Neural cell (in vitro differentiated cells): ENCODE results near the gene GMDS. TPM values are rescaled to one million over a fixed set of nuclear protein-coding genes. Genes with fewer than 3 reads are reported as not detected.

Source experiments
- H2AFZ ChIP-seq: fragments of 200-600, 300-800 bp; sonication (generic), shearing (Covaris generic); 2 replicates; pipeline ENCODE4 v1.6.0; 2014; ENCODE audit warnings: low read depth, mild to moderate bottlenecking, antibody characterized with exemption, low read length, moderate library complexity
- H3F3A ChIP-seq: fragments of 200-600 bp; shearing (Covaris generic); 2 replicates; pipeline ENCODE4 v1.6.1; 2016; ENCODE audit warnings: mild to moderate bottlenecking, moderate library complexity, mixed read lengths, antibody characterized with exemption, low read length; ENCODE audit not compliant: insufficient read depth, poor library complexity, severe bottlenecking
- H3K27ac ChIP-seq: fragments of 200-600, 300-800 bp; sonication (generic), shearing (Covaris generic); 2 replicates; pipeline ENCODE4 v1.5.1; 2014; ENCODE audit warnings: mild to moderate bottlenecking, low read length, moderate library complexity
- H3K27me3 ChIP-seq: fragments of 300-800, 200-600 bp; sonication (generic), shearing (Covaris generic); 2 replicates; pipeline ENCODE4 v1.6.0; 2014; ENCODE audit warnings: mild to moderate bottlenecking, low read depth, low read length, moderate library complexity; ENCODE audit not compliant: insufficient read depth
- H3K36me3 ChIP-seq: fragments of 300-800, 200-600 bp; sonication (generic), shearing (Covaris generic); 2 replicates; pipeline ENCODE4 v1.5.1; 2014; ENCODE audit warnings: mild to moderate bottlenecking, antibody characterized with exemption, low read length, moderate library complexity; ENCODE audit not compliant: insufficient read depth
- H3K4me2 ChIP-seq: fragments of 300-800, 200-600 bp; sonication (generic), shearing (Covaris generic); 2 replicates; pipeline ENCODE4 v1.6.0; 2014; ENCODE audit warnings: mild to moderate bottlenecking, low read length
- H3K4me3 ChIP-seq: fragments of 300-800, 200-600 bp; sonication (generic), shearing (Covaris generic); 2 replicates; pipeline ENCODE4 v1.5.1; 2014; ENCODE audit warnings: mild to moderate bottlenecking, low read length, moderate library complexity
- H3K79me2 ChIP-seq: fragments of 200-600 bp; shearing (Covaris generic); replicated peaks from 2 replicates; pipeline ENCODE4 v1.6.0; 2014; ENCODE audit warnings: mild to moderate bottlenecking, low read length, moderate library complexity; ENCODE audit not compliant: insufficient read depth
- H3K9ac ChIP-seq: fragments of 300-800, 200-600 bp; sonication (generic), shearing (Covaris generic); 2 replicates; pipeline ENCODE4 v1.6.1; 2016; ENCODE audit warnings: mild to moderate bottlenecking, low read length, mixed read lengths
- H3K9me2 ChIP-seq: fragments of 200-600 bp; shearing (Covaris generic); 2 replicates; pipeline ENCODE4 v1.6.1; 2016; ENCODE audit warnings: mild to moderate bottlenecking, low read length, mixed read lengths; ENCODE audit not compliant: insufficient read depth
- H3K9me3 ChIP-seq: fragments of 200-600, 300-800 bp; sonication (generic), shearing (Covaris generic); 2 replicates; pipeline ENCODE4 v1.6.1; 2016; ENCODE audit warnings: mild to moderate bottlenecking, mixed run types, low read length, moderate library complexity, mixed read lengths
- H4K20me1 ChIP-seq: fragments of 200-600 bp; shearing (Covaris generic); 2 replicates; pipeline ENCODE4 v1.6.1; 2016; ENCODE audit warnings: mild to moderate bottlenecking, mixed run types; ENCODE audit not compliant: insufficient read depth
- CTCF ChIP-seq: fragments of 450-650 bp; IDR thresholded peaks from 2 replicates; pipeline ENCODE4 v1.5.1; 2014; ENCODE audit warnings: antibody characterized with exemption, mild to moderate bottlenecking, moderate library complexity; ENCODE audit not compliant: poor library complexity, severe bottlenecking
- EP300 ChIP-seq: fragments of 450-650 bp; conservative IDR thresholded peaks from 2 replicates; pipeline ENCODE4 v1.6.1; 2014; ENCODE audit warnings: antibody characterized with exemption, mild to moderate bottlenecking, moderate library complexity; ENCODE audit not compliant: poor library complexity, severe bottlenecking
- EZH2 ChIP-seq: fragments of 200-600, 300-800 bp; shearing (Covaris generic), sonication (generic); IDR thresholded peaks from 2 replicates; pipeline ENCODE4 v1.6.1; 2014; ENCODE audit warnings: antibody characterized with exemption, low read length, borderline replicate concordance, mild to moderate bottlenecking; ENCODE audit not compliant: insufficient read depth, poor library complexity, severe bottlenecking
- MXI1 ChIP-seq: fragments of 450-650 bp; conservative IDR thresholded peaks from 2 replicates; pipeline ENCODE4 v1.6.1; 2014; ENCODE audit warnings: antibody characterized with exemption, mild to moderate bottlenecking; ENCODE audit not compliant: poor library complexity, severe bottlenecking
- POLR2AphosphoS5 ChIP-seq: IDR thresholded peaks from 2 replicates; pipeline ENCODE4 v1.6.1; 2012
- RAD21 ChIP-seq: fragments of 450-650 bp; conservative IDR thresholded peaks from 2 replicates; pipeline ENCODE4 v1.6.1; 2014; ENCODE audit warnings: antibody characterized with exemption, mild to moderate bottlenecking, moderate library complexity
- REST ChIP-seq: IDR thresholded peaks from 2 replicates; pipeline ENCODE4 v1.6.1; 2012; ENCODE audit warnings: borderline replicate concordance
- SMC3 ChIP-seq: fragments of 450-650 bp; conservative IDR thresholded peaks from 2 replicates; pipeline ENCODE4 v1.6.1; 2014; ENCODE audit warnings: antibody characterized with exemption, mild to moderate bottlenecking, moderate library complexity; ENCODE audit not compliant: poor library complexity
- TAF1 ChIP-seq: IDR thresholded peaks from 2 replicates; pipeline ENCODE4 v1.6.1; 2012; ENCODE audit warnings: low read depth
- polyA plus RNA-seq: library from polyadenylated mRNA; depleted of rRNA; stranded (reverse); fragments of >200 nt; gene quantifications from 2 replicates; pipeline ENCODE4 v1.2.3, GENCODE V29; 2014

The GMDS gene
- polyA plus RNA-seq, 1 donor from 2014 or later: 11.4 TPM

- Histone ChIP-seq H3K4me3 (no peak overlapping the region), H3K4me2 (no peak overlapping the region), H3F3A (no peaks in the 10 kb centered on the region), H3K79me2 (no peaks in the 10 kb centered on the region), H3K36me3 (no peaks in the 10 kb centered on the region), H3K27me3 (peaks cover 100% of the 10 kb centered on the region), H4K20me1 (no peaks in the 10 kb centered on the region), H3K9me3 (no peaks in the 10 kb centered on the region), H3K27ac (no peak overlapping the region), H2AFZ (no peak overlapping the region), H3K9me2 (no peaks in the 10 kb centered on the region), H3K9ac (no peak overlapping the region)
- TF ChIP-seq SMC3: no peak
- no peak for TF ChIP-seq MXI1
- TF ChIP-seq EZH2: no peak
- TF ChIP-seq CTCF: no peak
- TF ChIP-seq RAD21: no peak
- no peak for TF ChIP-seq TAF1
- no peak for TF ChIP-seq EP300
- TF ChIP-seq POLR2AphosphoS5: no peak
- TF ChIP-seq REST: no peak
Measured at GRCh38 chr6:1618311-1619097, 626.9 kb downstream of the GMDS start.

GRCh38 chr6:1617466-1618310 lies 627.7 kb downstream of the GMDS start:
- H4K20me1 ChIP-seq: no peaks in the 10 kb centered on the region
- H3K4me3 ChIP-seq: no peak overlapping the region
- no peak overlapping the region for H3K4me2 ChIP-seq
- H3K9me2 ChIP-seq: no peaks in the 10 kb centered on the region
- H3K36me3 ChIP-seq: no peaks in the 10 kb centered on the region
- H3K79me2 ChIP-seq: no peaks in the 10 kb centered on the region
- no peak overlapping the region for H3K9ac ChIP-seq
- no peak overlapping the region for H2AFZ ChIP-seq
- peaks cover 100% of the 10 kb centered on the region for H3K27me3 ChIP-seq
- no peaks in the 10 kb centered on the region for H3F3A ChIP-seq
- TF ChIP-seq POLR2AphosphoS5 (no peak), RAD21 (no peak), EZH2 (no peak), REST (no peak), TAF1 (no peak), EP300 (no peak), SMC3 (no peak), CTCF (no peak), MXI1 (no peak)
- H3K9me3 ChIP-seq: no peaks in the 10 kb centered on the region
- H3K27ac ChIP-seq: no peak overlapping the region
